Activated T-cell treated with anti-CD3 and anti-CD28 coated beads for 24 hours (primary cell): ENCODE measurements around the gene PLEKHM2.

ENCODE experiments used
- DNase-seq: peaks from one replicate; pipeline ENCODE4 v3.0.0-alpha.2; 2020; ENCODE audit warnings: low read depth

Gene PLEKHM2

DNA sequence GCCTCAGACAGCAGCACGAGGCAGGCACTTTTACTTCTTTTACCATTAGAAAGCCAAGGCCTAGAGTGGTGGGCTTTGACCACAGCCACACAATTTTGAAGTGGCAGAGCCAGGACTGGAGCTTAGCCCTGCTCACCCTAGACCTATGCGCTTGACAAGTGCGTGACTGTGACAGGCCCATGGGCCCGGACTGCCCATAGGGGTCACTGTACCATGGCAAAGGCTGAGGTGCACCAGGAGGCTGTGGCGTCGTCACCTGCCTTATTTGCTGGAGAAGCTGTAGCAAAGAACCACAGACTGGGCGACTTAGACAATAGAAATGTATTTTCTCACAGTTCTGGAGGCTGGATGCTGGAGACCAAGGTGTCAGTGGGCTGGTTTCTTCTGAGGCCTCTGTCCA is 55.6 kb downstream of the PLEKHM2 start:
- DNase-seq: no peak

DNA sequence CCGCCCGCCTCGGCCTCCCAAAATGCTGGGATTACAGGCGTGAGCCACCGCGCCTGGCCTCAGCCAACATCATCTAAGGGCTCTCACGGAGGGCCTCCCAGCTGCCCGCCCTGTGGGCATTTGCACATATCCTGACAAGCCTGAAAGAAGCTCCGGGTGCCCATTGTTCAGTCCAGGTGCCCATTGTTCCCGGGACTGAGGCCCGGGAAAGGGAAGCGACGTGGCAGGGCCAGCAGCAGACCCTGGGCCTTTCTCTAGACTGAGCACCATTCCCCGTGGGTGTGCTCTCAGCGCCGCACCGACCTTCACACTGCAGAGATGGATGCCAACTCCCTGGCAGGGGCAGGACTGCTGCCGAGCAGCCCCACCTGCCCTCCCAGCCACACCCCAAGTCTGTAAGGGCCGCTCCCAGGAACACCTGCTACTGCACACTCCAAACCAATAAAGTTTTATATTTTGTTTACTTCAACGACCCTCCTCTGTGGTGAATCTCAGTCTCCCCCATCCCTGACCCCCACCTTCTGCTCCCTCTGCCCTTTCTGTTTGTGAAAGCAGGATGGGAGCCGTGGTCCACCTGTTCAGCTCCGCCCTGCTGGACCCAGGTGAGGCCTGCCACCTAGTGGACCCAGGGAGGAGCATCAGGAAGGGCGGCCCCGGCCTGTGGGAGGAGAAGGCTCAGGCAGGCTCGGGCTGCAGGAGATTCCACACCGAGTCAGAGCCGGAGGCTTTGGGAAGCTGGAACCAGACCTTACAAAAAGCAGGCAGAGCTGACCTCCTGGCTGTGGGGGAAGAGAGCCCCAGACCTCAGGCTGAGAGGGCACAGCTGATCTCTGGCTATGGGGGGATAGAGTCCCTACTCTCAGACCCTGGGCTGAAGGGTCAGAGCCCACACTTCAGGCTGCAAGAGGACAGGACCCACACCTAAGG is 57.1 kb downstream of the PLEKHM2 start:
- DNase-seq: peak; percentile 51

DNA sequence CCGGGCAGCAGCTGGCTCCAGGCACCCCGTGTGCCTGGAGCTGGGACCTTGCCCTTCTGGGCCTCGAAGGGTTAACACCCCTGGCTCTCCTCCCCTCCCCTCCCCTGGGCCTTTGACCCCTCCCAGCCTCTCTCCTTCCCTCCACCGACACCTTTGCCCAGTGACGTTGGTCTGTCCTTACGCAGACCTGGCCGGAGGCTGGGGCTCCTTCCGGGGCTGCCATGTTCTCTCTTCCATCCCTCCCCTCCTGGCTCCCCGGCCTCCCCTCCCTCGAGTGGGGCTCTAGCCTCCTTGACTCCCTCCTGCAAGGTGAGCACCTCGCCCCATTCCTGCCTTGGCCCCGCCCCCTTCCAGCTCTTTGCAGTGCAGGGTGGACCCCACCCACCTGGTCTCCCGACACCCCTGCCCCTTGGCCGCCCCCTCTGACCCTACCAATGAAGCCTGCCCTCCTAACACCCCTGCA is 58.2 kb downstream of the PLEKHM2 start, which contains the start of gene TMEM82:
Gene TMEM82 (plus strand): TSS at position 161 of the 463 bp plus-strand sequence. CDS start 61 bp downstream, at position 222.
- no peak for DNase-seq

DNA sequence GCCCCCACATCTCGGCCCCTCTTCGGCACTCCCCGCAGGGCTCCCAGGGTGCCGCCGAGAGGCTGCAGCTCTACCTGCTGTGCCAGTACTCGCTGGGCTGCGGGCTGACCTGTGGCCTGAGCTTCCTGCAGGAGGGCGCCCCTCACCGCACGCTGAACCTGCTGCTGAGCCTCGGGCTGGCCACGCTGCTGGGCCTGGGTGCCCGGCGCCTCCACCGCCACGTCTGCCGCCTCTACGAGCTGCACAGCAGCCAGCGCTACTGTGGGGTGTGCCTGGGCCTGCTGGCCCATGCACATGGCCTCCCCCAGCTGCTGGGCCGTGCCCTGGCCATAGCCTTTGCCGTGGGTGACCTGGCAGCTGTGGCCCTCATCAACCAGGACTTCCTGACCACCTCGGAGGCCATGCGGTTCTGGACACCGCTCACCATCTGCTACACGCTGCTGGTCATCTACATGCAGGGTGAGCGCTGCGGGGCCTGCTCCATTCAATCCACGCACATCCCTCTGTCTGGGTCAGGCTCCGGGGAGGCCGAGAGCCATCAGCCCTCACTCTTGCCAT is 60.1 kb downstream of the PLEKHM2 start:
- DNase-seq: no peak

DNA sequence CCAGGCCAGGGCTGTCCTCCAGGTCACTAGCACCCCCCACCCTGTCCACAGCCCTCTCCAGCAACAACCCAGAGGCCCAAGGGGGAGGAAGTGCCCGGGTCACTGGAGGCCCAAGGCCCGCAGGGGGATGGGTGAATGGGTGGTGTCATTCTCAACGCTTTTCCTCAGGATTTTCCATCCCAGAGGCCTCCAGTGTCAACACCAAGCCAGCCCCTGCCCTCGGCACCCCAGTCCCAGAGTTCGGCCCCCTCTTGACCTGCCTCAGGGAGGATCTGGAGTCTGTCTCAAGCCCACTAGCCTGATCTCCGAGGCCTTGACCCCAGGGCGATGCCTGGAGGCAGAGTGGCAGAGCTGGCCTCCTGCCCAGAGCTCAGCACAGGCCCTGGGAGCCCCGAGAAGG is 63.3 kb downstream of the PLEKHM2 start:
- DNase-seq: no peak

DNA sequence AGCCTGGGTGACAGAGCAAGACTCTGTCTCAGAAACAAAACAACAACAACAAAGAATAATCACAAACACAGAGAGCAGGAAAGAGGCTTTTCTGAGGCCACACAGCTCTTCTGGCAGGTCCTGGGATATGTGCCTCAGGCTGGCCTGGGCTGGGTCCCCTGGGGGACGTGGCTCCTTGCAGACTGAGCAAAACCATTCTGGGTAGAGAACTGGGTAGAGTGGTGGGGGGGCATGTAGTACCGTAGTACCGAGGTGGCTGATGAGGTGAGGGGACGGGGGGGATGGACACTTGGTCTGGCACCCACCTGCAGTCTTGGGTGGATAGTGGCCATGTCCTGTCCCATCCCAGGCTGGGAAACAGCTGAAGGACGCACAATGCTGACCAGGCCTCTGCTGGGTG is 64.1 kb downstream of the PLEKHM2 start:
- DNase-seq: no peak

DNA sequence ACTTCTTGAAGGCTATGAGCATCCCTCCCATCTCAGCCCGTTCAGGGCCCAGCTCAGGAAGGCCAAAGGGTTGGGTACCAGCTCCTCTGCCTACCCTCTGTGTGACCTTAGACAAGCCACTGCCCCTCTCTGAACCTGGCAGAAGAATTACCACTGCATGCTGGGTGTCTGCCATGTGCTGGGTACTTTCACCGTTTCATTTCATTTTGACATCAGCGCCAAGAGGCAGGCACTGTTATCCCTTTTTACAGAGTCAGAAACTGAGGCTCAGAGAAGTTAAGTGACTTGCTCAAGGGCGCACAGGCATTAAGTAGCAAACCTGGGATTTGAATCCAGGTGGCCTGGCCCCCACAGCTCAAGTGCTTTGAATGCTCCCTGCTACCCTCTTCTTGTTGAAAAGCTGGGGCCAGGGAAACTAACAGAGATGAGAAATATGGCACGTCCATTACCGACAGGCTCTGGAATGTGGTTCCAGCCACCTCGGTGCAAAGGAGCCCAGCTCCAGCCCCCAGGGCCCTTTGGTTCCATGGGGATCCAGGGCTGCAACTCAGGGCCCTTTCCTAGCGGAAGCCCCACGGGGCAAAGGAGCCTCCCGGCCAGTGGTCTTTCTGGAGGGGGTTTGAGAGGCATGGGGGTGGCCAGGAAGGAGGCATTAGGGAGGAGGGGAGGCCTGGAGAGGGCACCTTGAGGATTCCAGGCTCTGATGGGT is 64.7 kb downstream of the PLEKHM2 start:
- no peak for DNase-seq

DNA sequence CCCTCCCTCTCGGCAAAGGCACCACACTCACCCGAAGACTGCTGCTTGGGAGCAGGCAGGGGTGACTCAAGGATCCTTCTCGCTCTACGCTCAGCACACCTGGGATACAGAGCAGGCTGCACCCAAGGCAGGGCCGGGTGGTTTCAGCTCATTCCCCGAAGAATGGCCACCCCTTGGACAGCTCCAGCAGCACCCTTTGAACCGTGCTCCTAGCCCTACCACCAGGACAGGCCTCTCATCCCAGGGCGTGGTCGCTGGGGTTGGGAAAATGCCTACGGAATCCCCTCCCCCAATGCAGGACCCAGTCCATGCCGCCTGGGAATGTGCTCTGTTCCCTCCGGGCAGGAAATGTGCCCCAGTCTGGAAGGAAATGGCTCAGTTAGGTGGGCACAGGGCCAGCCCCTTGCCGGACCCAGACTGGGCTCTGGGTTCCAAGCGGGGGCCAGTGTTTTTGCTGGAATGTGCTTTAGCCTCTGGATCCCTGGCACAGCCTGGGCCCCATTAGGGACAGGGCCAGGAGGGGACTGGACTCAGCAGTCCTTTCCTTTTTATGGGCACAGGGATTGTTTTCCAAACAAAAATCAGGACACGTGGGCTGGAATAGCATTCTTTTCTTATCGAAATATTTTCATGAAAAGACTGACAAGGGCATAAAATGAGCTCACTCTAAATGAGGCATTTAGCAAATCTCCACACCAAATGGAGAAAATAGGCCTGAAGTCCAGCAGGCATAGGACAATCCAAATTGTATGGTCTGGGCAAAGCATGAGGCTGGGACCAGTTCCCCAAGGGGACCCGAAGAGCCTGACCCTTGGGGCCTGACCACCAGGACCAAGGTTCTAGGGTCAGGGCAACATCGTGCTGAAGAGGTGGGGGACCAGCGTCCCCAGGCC is 65.5 kb downstream of the PLEKHM2 start:
- no peak for DNase-seq

DNA sequence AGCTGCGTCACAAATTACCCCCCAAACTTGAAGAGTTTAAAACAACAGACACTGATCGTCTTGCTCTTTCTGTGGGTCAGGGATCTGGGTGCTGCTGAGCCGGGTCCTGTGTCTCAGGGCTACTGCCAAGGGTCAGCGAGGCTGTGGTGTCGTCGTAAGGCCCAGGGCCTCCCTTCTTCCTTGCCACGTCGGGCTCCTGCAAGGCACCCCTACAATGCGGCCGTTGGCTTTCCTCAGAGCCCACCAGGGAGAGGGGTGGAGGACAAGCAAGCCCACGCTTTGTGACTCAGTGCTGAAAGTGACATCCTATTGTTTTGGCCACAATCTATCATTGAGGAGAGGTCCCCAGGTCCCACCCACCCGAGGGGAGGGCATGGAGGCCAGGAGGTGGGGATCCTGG is 66.8 kb downstream of the PLEKHM2 start:
- no peak for DNase-seq

DNA sequence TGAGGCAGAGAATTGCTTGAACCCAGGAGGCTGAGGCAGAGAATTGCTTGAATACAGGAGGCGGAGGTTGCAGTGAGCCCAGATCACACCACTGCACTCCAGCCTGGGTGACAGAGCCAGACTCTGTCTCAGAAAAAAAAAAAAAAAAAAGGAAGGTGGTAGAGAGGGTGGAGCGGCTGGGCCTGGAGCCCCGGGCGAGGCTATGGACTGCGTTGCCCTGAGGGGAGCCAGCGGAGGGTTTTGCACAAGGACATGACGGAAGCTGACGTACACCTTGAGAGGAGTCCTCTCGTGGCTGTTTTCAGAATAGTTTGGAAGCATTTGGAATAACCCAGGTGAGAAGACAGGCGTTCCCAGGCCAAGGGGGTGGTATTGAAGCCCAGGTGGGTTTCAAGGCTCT is 67.6 kb downstream of the PLEKHM2 start:
- DNase-seq: no peak

DNA sequence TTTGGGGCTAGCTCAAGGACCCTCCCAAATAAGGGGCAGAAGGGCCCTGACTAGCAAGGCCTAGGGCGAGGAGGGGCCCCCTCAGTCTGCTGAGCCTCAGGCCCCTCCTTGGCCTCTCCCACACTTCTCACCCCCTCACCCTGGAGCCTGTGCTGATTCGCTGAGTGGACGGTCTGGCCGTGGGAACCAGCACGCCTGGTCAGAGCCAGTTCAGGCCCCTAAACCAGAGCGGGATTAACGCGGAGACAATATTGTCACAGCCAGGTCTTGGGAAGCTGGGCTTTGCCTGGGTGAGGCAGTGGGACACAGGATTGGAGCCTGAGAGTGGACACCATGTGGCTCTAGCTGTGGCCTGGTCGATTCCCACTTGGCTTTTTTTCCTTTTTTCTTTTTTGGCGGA is 69.7 kb downstream of the PLEKHM2 start:
- DNase-seq: no peak

DNA sequence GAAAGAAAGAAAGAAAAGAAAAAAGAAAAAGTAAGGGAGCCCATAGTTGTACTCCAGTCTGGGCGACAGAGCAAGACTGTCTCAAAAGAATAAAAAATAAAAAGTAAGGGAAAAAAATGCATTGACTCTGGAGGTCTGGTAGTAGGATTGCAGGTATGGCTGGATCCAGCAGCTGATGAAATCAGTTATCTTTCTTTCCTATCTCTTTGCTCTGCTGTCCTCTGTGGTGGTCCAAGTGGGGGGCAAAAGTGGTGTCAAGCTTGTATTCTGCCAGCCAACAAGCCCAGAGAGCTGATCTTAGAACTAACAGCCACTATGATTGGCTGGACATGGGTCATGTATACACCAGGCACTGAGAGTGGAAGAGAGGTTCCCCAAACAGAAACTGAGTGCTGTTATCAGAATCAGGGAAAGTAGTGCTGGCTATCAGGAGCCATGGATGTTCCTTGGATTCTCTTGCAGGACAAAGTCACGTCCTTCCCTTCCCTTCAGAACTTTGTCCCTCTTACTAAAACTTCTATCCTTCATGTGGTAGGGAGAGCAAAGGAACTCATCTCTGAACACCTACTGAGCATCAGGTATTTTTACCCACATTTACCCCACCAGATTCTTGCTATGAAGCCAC is 71.0 kb downstream of the PLEKHM2 start:
- no peak for DNase-seq

DNA sequence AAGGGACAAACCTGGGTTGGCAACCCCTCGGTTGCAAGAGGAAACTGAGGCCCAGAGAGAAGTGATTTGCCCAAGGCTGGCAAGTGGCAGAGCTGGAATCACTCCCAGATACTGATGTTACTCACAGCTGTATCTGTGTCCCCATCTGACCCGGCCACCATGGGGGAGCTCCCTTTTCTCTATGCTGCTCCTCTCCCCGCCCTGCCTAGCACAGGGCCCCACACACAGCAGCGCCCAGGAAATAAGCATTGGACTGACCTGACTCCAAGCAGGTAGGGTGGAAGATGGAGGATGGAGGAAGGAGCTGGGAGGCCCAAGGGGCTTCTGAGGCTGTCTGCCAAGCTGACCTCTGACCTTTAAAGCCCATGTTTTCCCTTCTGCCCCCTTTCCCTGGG is 71.5 kb downstream of the PLEKHM2 start:
- no peak for DNase-seq

DNA sequence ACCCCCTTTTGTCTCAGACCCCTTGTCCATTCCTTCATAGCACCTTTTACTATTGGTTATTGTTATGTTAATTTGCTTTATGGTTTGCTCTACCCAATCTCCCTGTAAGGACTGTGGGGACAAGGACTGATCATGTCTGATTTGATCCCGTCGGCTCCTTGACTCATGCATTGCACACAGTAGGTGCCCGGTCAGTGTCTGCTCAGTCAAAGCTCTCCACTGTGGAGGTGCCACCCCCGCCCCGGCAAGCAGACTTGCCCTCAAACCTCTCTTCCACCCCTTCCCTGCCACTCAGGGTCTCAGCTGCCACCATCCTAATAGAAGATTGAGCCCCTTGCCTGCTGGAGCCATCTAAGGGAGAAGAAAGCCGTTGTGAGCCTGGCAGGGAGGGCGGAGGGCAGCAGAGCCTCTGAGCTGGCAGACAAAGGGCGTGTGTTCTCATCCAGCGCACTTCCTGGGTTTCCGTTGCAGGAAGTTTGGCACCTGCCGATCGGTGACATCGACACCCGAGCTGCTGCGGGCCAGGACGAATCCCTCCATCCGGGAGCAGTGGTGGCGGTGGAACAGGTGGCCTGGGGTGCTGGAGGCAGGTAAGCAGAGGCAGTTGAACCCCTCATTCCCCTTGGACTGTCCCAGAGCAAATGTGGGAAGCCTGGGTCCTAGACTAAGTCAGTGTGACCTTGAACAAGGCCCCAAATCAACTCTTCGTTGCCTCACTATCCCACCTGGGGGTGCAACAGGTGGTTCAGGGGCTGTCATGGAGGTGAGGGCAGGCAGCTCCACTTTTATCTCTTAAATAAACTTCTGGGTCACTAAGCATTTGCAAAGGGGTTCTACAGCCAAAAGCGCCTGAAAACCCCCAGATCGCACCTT is 72.3 kb downstream of the PLEKHM2 start:
- no peak for DNase-seq

DNA sequence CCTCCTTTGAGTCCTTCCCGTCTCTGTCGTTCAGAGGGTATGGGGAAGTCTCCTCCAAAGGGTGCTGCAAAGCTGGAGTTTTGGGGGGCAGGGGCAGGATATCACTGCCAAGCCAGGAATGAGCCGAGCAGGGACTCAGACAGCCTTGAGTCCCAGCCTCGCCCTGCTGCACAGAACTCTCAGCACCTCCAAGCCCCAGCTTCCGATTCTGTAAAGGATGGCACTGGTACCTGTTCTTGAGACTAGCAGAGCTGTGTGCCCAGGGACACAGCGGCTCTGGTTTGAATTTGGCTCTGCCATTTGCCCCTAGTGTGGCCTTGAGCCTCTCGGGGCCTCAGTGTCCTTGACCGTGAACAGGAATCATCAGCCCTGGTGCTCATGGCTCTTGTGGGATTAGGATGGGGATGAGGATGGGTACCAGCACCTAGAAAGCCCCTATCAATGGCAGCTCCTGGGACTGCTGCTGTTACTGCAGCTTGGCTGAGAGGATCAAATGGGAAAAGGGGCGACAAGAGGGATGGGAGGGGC is 73.0 kb downstream of the PLEKHM2 start:
- DNase-seq: no peak

DNA sequence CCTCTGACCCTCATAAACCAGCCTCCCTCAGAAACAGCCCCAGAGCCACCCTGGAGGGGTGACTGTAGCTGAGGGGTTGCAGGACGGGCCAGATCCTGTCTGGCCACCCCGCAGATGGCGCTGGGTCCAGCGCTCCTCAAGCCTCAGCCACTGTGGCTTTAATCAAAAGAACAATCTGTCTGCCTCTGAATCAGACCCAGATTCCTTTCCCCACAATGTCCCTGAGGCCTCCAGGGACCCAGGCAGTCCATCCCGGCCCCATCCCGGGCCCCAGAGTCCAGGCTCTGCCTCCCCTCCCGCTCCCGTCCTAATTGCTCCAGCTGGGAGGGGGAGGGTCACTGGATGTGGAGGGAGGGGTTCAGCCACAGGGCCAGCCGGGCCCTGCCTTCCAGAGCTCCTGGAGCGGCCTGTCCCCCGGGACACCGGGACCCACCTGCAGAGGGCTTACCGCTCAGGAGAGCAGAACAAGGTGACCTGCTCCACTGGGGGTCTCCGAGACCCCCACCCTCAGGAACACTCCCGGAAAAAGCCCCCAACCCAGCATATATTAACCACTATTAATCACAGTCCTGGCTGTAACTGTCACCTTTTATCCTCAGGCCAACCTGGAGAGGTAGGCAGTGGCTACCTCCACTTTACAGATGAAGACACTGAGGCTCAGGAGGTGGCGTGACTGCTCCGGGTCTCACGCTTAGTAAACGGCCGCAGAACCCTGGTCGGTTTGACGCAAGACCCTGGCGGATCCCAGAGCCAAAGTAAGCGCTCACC is 73.6 kb downstream of the PLEKHM2 start:
- DNase-seq: no peak

DNA sequence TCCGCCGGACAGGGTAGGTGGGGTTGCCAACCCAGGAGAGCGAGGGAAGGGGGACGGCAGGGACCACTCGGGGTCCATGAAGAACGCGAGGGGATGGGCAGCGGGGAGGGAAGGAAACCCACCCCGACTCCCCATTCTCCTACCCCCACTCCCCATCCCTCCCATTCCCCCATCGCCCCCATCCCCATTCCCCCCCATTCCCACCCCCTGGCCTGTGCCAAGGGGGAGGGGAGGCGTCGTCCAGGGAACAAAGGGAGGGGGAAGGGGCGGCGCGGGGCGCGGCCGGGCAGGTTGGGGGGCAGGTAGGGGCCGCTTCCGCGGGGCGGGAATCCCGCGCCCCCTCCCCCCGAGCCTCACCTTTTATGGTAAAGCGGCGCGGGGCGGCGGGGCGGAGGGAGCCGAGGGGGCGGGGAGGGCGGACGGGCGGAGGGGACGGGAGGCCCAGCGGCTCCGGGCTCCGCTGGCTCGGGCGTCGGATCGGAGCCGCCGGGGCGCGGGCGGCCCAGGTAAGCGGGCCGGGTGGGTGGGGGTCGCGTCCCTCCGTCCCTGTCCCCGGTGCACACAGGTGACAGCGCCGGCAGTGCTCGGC is 74.3 kb downstream of the PLEKHM2 start, which contains the start of gene FBLIM1:
Gene FBLIM1 (plus strand): TSS at position 453 of the 589 bp plus-strand sequence. CDS start 6,189 bp downstream, outside the sequence.
- DNase-seq: no peak

DNA sequence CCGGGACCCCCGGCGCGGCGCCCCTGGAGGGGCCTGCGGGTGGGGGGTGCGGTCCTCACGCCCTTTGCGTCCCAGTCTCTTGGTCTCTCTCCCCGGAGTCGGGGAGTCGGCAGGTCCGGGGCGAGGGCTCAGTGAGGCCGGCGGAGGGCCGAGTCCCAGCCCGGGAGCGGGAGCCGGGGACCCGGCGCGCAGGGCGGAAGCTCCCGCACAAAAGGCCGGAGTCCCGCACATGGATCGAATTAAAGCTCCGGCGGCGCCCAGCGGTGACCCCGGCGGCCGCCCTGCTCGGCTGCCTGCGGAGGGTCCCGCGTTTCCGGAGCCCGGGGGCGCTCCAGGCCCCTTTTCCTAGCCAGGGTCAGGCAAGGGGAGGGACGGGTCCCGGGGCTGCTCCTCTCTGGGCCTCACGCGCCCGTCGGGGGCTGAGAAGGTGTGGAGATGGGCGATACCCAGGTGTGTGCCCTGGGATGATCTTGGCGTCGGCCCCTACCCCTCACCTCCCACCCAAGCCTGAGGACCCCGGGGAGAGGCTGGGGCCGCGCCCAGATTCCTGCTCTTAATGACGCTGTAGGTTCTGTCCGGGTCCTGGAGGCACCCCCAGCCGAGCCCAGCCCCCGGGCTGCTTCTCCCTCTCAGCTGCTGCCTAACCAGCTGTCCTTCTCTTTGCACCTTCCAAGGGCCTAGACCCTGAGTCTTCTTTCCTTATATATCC is 75.0 kb downstream of the PLEKHM2 start:
- DNase-seq: no peak
